ENCODE data around the gene ZNF683.

DNA sequence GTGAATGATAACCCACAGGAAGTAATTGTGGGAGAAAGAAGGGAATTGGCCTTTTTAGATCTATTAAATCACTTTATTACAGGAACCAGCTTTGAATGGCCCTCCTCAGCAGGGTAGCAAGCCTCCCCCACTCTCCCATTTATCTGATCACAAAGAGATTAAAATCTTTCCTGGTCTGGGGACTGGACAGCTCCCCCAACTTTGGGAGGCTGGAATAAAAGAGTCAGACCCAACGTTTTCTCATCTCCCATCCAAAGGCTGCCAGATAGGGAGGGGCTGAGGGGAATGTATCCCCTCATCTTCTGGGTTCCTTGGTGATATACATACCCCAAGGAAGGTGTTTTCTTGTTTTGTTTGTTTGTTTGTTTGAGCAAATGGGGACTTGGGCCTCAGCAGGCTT is 40.5 kb upstream of the ZNF683 start:
- TF ChIP-seq, protein P1, sequence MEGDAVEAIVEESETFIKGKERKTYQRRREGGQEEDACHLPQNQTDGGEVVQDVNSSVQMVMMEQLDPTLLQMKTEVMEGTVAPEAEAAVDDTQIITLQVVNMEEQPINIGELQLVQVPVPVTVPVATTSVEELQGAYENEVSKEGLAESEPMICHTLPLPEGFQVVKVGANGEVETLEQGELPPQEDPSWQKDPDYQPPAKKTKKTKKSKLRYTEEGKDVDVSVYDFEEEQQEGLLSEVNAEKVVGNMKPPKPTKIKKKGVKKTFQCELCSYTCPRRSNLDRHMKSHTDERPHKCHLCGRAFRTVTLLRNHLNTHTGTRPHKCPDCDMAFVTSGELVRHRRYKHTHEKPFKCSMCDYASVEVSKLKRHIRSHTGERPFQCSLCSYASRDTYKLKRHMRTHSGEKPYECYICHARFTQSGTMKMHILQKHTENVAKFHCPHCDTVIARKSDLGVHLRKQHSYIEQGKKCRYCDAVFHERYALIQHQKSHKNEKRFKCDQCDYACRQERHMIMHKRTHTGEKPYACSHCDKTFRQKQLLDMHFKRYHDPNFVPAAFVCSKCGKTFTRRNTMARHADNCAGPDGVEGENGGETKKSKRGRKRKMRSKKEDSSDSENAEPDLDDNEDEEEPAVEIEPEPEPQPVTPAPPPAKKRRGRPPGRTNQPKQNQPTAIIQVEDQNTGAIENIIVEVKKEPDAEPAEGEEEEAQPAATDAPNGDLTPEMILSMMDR (IDR thresholded peaks at IDR 0.05; ENCODE audit: low read depth, low read length) = no peak
- TF ChIP-seq, protein P2, sequence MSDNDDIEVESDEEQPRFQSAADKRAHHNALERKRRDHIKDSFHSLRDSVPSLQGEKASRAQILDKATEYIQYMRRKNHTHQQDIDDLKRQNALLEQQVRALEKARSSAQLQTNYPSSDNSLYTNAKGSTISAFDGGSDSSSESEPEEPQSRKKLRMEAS (IDR thresholded peaks at IDR 0.05; ENCODE audit: low read depth, low read length) = no peak
- no peak for TF ChIP-seq POLR2A (IDR thresholded peaks at IDR 0.05; ENCODE audit: extremely low read depth, insufficient read length)

Data from NB4 (cell line).